Neural cell (in vitro differentiated cells): ENCODE results near the gene PLA2G3. TPM values are rescaled to one million over a fixed set of nuclear protein-coding genes. Genes with fewer than 3 reads are reported as not detected.

Source experiments
- H2AFZ ChIP-seq: fragments of 200-600, 300-800 bp; sonication (generic), shearing (Covaris generic); 2 replicates; pipeline ENCODE4 v1.6.0; 2014; ENCODE audit warnings: low read depth, mild to moderate bottlenecking, antibody characterized with exemption, low read length, moderate library complexity
- H3F3A ChIP-seq: fragments of 200-600 bp; shearing (Covaris generic); 2 replicates; pipeline ENCODE4 v1.6.1; 2016; ENCODE audit warnings: mild to moderate bottlenecking, moderate library complexity, mixed read lengths, antibody characterized with exemption, low read length; ENCODE audit not compliant: insufficient read depth, poor library complexity, severe bottlenecking
- H3K27ac ChIP-seq: fragments of 200-600, 300-800 bp; sonication (generic), shearing (Covaris generic); 2 replicates; pipeline ENCODE4 v1.5.1; 2014; ENCODE audit warnings: mild to moderate bottlenecking, low read length, moderate library complexity
- H3K27me3 ChIP-seq: fragments of 300-800, 200-600 bp; sonication (generic), shearing (Covaris generic); 2 replicates; pipeline ENCODE4 v1.6.0; 2014; ENCODE audit warnings: mild to moderate bottlenecking, low read depth, low read length, moderate library complexity; ENCODE audit not compliant: insufficient read depth
- H3K36me3 ChIP-seq: fragments of 300-800, 200-600 bp; sonication (generic), shearing (Covaris generic); 2 replicates; pipeline ENCODE4 v1.5.1; 2014; ENCODE audit warnings: mild to moderate bottlenecking, antibody characterized with exemption, low read length, moderate library complexity; ENCODE audit not compliant: insufficient read depth
- H3K4me2 ChIP-seq: fragments of 300-800, 200-600 bp; sonication (generic), shearing (Covaris generic); 2 replicates; pipeline ENCODE4 v1.6.0; 2014; ENCODE audit warnings: mild to moderate bottlenecking, low read length
- H3K4me3 ChIP-seq: fragments of 300-800, 200-600 bp; sonication (generic), shearing (Covaris generic); 2 replicates; pipeline ENCODE4 v1.5.1; 2014; ENCODE audit warnings: mild to moderate bottlenecking, low read length, moderate library complexity
- H3K79me2 ChIP-seq: fragments of 200-600 bp; shearing (Covaris generic); replicated peaks from 2 replicates; pipeline ENCODE4 v1.6.0; 2014; ENCODE audit warnings: mild to moderate bottlenecking, low read length, moderate library complexity; ENCODE audit not compliant: insufficient read depth
- H3K9ac ChIP-seq: fragments of 300-800, 200-600 bp; sonication (generic), shearing (Covaris generic); 2 replicates; pipeline ENCODE4 v1.6.1; 2016; ENCODE audit warnings: mild to moderate bottlenecking, low read length, mixed read lengths
- H3K9me2 ChIP-seq: fragments of 200-600 bp; shearing (Covaris generic); 2 replicates; pipeline ENCODE4 v1.6.1; 2016; ENCODE audit warnings: mild to moderate bottlenecking, low read length, mixed read lengths; ENCODE audit not compliant: insufficient read depth
- H3K9me3 ChIP-seq: fragments of 200-600, 300-800 bp; sonication (generic), shearing (Covaris generic); 2 replicates; pipeline ENCODE4 v1.6.1; 2016; ENCODE audit warnings: mild to moderate bottlenecking, mixed run types, low read length, moderate library complexity, mixed read lengths
- H4K20me1 ChIP-seq: fragments of 200-600 bp; shearing (Covaris generic); 2 replicates; pipeline ENCODE4 v1.6.1; 2016; ENCODE audit warnings: mild to moderate bottlenecking, mixed run types; ENCODE audit not compliant: insufficient read depth
- CTCF ChIP-seq: fragments of 450-650 bp; IDR thresholded peaks from 2 replicates; pipeline ENCODE4 v1.5.1; 2014; ENCODE audit warnings: antibody characterized with exemption, mild to moderate bottlenecking, moderate library complexity; ENCODE audit not compliant: poor library complexity, severe bottlenecking
- EP300 ChIP-seq: fragments of 450-650 bp; conservative IDR thresholded peaks from 2 replicates; pipeline ENCODE4 v1.6.1; 2014; ENCODE audit warnings: antibody characterized with exemption, mild to moderate bottlenecking, moderate library complexity; ENCODE audit not compliant: poor library complexity, severe bottlenecking
- EZH2 ChIP-seq: fragments of 200-600, 300-800 bp; shearing (Covaris generic), sonication (generic); IDR thresholded peaks from 2 replicates; pipeline ENCODE4 v1.6.1; 2014; ENCODE audit warnings: antibody characterized with exemption, low read length, borderline replicate concordance, mild to moderate bottlenecking; ENCODE audit not compliant: insufficient read depth, poor library complexity, severe bottlenecking
- MXI1 ChIP-seq: fragments of 450-650 bp; conservative IDR thresholded peaks from 2 replicates; pipeline ENCODE4 v1.6.1; 2014; ENCODE audit warnings: antibody characterized with exemption, mild to moderate bottlenecking; ENCODE audit not compliant: poor library complexity, severe bottlenecking
- POLR2AphosphoS5 ChIP-seq: IDR thresholded peaks from 2 replicates; pipeline ENCODE4 v1.6.1; 2012
- RAD21 ChIP-seq: fragments of 450-650 bp; conservative IDR thresholded peaks from 2 replicates; pipeline ENCODE4 v1.6.1; 2014; ENCODE audit warnings: antibody characterized with exemption, mild to moderate bottlenecking, moderate library complexity
- SMC3 ChIP-seq: fragments of 450-650 bp; conservative IDR thresholded peaks from 2 replicates; pipeline ENCODE4 v1.6.1; 2014; ENCODE audit warnings: antibody characterized with exemption, mild to moderate bottlenecking, moderate library complexity; ENCODE audit not compliant: poor library complexity
- TAF1 ChIP-seq: IDR thresholded peaks from 2 replicates; pipeline ENCODE4 v1.6.1; 2012; ENCODE audit warnings: low read depth
- polyA plus RNA-seq: library from polyadenylated mRNA; depleted of rRNA; stranded (reverse); fragments of >200 nt; gene quantifications from 2 replicates; pipeline ENCODE4 v1.2.3, GENCODE V29; 2014
- TF ChIP-seq, protein P1 (sequence below): IDR thresholded peaks from 2 replicates; pipeline ENCODE4 v1.6.1; 2012; ENCODE audit warnings: borderline replicate concordance

PLA2G3 gene
- polyA plus RNA-seq, 1 donor from 2014 or later: not detected

GRCh38 chr22:31106731-31107177 lies 33.6 kb downstream of the PLA2G3 start:
- TF ChIP-seq POLR2AphosphoS5: no peak
- TF ChIP-seq EP300: no peak
- no peaks in the 10 kb centered on the region for H3K36me3 ChIP-seq
- H4K20me1 ChIP-seq: no peaks in the 10 kb centered on the region
- no peak overlapping the region for H2AFZ ChIP-seq
- no peaks in the 10 kb centered on the region for H3K9me2 ChIP-seq
- no peak overlapping the region for H3K4me2 ChIP-seq
- no peaks in the 10 kb centered on the region for H3K9me3 ChIP-seq
- no peak overlapping the region for H3K27ac ChIP-seq
- H3K79me2 ChIP-seq: no peaks in the 10 kb centered on the region
- H3K27me3 ChIP-seq: no peaks in the 10 kb centered on the region
- H3K4me3 ChIP-seq: peak overlapping the region; percentile 71
- H3F3A ChIP-seq: no peaks in the 10 kb centered on the region
- peak overlapping the region; percentile 46 for H3K9ac ChIP-seq

- H2AFZ ChIP-seq: no peak overlapping the region
- H3K9me3 ChIP-seq: no peaks in the 10 kb centered on the region
- H3K9ac ChIP-seq: no peak overlapping the region
- no peaks in the 10 kb centered on the region for H3K79me2 ChIP-seq
- no peaks in the 10 kb centered on the region for H4K20me1 ChIP-seq
- no peaks in the 10 kb centered on the region for H3K9me2 ChIP-seq
- no peaks in the 10 kb centered on the region for H3K27me3 ChIP-seq
- H3K4me3 ChIP-seq: no peak overlapping the region
- TF ChIP-seq RAD21 (no peak), MXI1 (no peak), SMC3 (no peak), EZH2 (no peak), TAF1 (no peak)
- TF ChIP-seq, protein P1, sequence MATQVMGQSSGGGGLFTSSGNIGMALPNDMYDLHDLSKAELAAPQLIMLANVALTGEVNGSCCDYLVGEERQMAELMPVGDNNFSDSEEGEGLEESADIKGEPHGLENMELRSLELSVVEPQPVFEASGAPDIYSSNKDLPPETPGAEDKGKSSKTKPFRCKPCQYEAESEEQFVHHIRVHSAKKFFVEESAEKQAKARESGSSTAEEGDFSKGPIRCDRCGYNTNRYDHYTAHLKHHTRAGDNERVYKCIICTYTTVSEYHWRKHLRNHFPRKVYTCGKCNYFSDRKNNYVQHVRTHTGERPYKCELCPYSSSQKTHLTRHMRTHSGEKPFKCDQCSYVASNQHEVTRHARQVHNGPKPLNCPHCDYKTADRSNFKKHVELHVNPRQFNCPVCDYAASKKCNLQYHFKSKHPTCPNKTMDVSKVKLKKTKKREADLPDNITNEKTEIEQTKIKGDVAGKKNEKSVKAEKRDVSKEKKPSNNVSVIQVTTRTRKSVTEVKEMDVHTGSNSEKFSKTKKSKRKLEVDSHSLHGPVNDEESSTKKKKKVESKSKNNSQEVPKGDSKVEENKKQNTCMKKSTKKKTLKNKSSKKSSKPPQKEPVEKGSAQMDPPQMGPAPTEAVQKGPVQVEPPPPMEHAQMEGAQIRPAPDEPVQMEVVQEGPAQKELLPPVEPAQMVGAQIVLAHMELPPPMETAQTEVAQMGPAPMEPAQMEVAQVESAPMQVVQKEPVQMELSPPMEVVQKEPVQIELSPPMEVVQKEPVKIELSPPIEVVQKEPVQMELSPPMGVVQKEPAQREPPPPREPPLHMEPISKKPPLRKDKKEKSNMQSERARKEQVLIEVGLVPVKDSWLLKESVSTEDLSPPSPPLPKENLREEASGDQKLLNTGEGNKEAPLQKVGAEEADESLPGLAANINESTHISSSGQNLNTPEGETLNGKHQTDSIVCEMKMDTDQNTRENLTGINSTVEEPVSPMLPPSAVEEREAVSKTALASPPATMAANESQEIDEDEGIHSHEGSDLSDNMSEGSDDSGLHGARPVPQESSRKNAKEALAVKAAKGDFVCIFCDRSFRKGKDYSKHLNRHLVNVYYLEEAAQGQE: no peak
- no peak overlapping the region for H3K4me2 ChIP-seq
- no peaks in the 10 kb centered on the region for H3K36me3 ChIP-seq
- no peak overlapping the region for H3K27ac ChIP-seq
- no peaks in the 10 kb centered on the region for H3F3A ChIP-seq
These were observed 34.2 kb downstream of the PLA2G3 start for GRCh38 chr22:31106001-31106571.

DNA sequence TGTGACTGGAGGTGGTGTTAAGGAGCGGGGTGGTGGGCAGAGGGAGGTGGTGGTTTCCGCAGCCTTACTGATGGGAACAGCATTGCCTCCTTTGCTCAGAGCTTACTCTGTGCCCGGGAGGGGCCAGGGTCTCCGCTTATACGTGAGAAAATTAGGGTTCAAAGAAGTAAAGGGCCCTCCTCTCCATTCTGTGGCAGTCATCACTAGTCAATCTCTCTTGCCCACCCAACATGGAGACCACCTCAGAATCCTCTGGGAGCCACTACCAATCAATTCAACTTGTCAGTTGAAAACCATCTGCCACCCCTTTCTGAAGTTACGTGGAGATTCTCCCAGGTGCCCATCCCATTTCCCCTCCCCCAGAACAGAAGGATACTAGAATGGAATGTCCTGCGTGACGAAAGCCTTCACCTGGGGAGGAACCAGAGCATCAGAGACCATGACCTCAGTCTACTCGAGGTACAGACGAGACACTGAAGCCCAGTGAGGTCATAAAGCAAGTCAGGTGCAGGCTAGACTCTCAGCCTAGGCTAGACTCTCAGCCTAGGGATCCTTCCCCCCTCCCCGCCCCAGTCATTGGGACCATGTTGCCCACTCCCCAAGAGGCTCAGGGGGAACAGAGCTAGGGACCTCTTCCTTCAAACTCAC lies 34.9 kb downstream of the PLA2G3 start:
- Histone ChIP-seq H3F3A (no peaks in the 10 kb centered on the region), H2AFZ (no peak overlapping the region), H4K20me1 (no peaks in the 10 kb centered on the region), H3K4me2 (no peak overlapping the region), H3K79me2 (no peaks in the 10 kb centered on the region), H3K4me3 (no peak overlapping the region), H3K27ac (no peak overlapping the region), H3K9me2 (no peaks in the 10 kb centered on the region), H3K27me3 (no peaks in the 10 kb centered on the region), H3K36me3 (no peaks in the 10 kb centered on the region), H3K9ac (no peak overlapping the region), H3K9me3 (no peaks in the 10 kb centered on the region)
- TF ChIP-seq RAD21: no peak
- TF ChIP-seq MXI1: no peak
- no peak for TF ChIP-seq POLR2AphosphoS5
- TF ChIP-seq CTCF: no peak
- no peak for TF ChIP-seq SMC3
- no peak for TF ChIP-seq TAF1
- no peak for TF ChIP-seq EZH2
- TF ChIP-seq EP300: no peak
- TF ChIP-seq, protein P1: no peak
